Activated CD4-positive, alpha-beta T cell treated with anti-CD3 and anti-CD28 coated beads, Interleukin-2, amount 50 U/mL, for 4 hours (primary cell): ENCODE results near the gene ACVRL1.
"Not testable (repeated sequence)": the region's sequence is repeated elsewhere in the genome, so short reads cannot be mapped to it uniquely, and the experiment has no call there.

Experiments used
- DNase-seq, 2 experiments: peaks; one replicate each; pipeline ENCODE4 v3.0.0-alpha.2; 2020

The ACVRL1 gene

GRCh38 chr12:51874486-51874885 lies 32.8 kb upstream of the ACVRL1 start:
- DNase-seq: no peak

DNA sequence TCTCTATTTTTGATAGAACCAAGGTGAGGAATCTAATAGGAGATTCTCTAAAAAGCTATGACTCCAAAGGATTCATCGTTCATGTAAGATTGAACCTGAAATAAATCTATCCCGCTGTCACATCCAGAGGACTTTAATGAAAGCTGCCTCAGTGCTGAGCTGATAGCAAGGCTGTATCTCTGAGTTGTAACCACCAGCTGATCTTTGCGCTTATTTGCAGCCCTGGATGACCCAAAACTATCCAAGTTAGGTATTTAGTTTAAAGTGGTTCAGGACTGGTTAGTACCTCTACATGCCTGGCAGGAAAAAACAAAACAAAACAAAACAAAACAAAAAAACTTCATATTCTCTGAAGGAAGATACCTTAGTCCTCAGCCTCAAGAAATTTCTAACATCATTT lies 28.2 kb upstream of the ACVRL1 start:
- no peak for DNase-seq

GRCh38 chr12:51883295-51883694 lies 24.0 kb upstream of the ACVRL1 start:
- no peak for DNase-seq

DNA sequence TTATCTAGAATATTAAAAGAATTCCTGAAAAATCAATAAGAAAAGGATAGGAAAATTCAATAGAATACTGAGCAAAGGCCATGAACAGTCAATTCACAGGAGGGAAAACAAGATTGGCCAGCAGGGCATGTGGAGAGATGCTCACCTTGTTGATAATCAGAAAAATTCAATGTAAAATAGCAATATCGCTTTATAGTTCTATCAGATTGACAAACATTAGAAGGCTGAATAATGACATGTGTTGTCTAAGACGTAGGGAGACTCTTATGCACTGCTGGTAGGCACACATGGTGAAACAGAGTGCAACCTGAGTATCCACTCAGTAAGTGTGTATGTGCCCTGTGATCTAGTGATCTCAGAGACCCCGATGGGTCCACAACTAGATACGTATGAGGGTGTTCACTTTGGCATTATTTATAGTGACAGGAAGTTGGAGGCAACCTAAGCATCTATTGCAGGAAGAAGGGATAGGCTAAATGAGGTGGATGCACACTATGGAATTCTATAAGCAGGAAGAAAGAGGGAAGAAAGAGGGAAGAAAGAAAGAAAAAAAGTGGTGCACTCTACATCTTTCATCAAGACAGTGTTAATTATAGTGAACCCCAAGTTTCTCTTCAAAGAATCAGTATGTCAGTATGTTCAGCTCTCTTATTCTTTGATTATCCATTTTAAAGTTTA lies 23.2 kb upstream of the ACVRL1 start:
- DNase-seq: no peak

GRCh38 chr12:51884676-51885229 lies 22.6 kb upstream of the ACVRL1 start:
- DNase-seq: no peak

GRCh38 chr12:51885294-51886020 lies 21.8 kb upstream of the ACVRL1 start:
- DNase-seq: not testable (repeated sequence)

DNA sequence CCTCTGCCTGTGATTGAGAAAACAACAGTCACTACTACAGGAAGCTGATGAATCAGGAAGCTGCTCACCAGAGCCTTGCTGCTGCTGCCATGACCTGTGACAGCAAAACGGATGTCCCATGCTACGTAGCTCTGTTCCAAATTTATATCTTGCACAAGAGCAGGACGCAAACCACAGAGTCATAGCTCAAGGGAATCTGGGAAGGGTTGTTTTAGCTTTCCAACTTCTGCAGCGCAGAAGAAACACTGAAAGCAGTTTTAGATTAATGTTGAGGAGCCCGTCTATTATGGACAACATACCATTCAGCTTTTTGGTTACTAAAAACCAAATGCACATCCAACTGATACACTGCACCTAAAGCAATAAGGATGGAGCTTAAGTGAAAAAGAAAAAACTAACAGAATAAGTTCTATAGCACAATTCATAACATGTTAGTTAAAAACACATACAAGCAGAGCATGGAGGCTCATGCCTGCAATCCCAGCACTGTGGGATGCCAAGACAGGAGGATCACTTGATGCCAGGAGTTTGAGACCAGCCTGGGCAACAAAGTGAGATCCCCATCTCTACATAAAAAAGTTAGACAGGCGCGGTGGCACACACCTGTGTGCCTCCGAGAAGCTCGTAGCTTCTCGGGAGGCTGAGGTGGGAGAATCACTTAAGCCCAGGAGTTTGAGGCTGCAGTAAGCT lies 21.1 kb upstream of the ACVRL1 start:
- DNase-seq: peak in 1 of 2 experiments; percentile 19

DNA sequence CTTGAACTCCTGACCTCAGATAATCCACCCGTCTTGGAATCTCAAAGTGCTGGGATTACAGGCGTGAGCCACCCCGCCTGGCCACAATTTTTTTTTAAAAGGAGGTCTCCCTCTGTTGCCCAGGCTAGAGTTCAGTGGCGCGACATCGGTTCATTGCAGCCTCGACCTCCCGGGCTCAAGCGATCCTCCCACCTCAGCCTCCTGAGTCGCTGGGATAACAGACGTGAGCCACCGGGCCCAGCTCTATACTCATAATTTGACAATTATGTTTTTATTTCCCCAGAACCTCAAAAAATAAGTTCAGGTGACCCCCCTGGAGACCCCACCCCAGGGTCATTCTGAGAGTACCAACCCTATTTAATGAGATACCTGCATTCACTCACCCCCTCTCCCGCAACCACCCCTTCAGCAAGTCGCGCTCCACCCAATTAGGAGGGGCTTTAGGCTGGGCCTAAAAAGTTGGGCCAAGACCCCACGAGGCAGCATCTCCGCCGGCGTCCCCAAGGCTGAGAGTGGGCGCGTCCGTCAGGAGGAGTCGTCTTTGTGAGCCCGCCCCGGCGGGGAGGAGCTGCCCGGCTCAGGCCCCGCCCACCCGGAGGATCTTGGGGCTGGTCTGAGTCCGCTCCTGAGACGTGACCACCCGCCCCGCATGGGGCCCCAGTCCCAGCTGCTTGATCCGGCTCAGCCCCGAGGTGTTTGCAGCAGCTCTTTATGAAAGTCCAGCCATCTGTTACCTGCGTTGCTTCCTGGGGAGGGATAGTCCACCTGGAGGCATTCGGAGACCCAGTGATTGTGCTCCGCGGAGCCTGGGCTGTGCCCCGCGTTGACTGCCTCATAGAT lies 19.6 kb upstream of the ACVRL1 start, which contains the start of gene ANKRD33:
TSS of gene ANKRD33 (plus strand) at position 628 of the 840 bp plus-strand sequence. CDS start at position 712, 84 bp downstream.
- DNase-seq: no peak

DNA sequence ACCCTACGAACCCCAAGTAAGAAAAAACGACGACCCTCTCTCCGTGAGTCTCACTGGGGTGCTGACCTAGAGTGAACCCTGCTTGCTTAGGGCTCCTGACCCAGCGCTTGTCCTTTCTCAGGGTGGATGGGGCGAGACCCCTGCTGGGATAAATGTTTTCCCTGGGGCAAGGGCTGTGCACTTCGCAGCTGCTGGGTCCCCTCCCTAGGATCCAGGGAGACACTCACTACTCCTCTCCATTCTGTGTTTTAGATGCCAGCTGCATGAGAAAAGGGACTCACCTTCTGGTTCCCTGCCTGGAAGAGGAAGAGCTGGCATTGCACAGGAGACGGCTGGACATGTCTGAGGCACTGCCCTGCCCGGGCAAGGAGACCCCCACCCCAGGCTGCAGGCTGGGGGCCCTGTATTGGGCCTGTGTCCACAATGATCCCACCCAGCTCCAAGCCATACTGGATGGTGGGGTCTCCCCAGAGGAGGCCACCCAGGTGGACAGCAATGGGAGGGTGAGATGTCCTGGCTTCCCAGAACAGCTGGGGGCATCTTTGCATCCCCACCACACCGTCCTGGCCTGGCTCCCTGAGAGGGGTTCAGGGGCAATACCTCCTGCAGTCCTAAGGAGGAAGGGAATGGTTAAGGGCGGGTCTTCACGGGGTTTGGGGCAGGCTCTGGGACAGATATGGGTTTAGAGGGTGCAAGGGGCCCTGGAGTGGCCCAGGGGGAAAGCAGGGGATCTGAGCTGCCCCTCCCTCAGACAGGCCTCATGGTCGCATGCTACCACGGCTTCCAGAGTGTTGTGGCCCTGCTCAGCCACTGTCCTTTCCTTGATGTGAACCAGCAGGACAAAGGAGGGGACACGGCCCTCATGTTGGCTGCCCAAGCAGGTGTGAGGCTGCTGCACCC lies 18.7 kb upstream of the ACVRL1 start:
- no peak for DNase-seq

DNA sequence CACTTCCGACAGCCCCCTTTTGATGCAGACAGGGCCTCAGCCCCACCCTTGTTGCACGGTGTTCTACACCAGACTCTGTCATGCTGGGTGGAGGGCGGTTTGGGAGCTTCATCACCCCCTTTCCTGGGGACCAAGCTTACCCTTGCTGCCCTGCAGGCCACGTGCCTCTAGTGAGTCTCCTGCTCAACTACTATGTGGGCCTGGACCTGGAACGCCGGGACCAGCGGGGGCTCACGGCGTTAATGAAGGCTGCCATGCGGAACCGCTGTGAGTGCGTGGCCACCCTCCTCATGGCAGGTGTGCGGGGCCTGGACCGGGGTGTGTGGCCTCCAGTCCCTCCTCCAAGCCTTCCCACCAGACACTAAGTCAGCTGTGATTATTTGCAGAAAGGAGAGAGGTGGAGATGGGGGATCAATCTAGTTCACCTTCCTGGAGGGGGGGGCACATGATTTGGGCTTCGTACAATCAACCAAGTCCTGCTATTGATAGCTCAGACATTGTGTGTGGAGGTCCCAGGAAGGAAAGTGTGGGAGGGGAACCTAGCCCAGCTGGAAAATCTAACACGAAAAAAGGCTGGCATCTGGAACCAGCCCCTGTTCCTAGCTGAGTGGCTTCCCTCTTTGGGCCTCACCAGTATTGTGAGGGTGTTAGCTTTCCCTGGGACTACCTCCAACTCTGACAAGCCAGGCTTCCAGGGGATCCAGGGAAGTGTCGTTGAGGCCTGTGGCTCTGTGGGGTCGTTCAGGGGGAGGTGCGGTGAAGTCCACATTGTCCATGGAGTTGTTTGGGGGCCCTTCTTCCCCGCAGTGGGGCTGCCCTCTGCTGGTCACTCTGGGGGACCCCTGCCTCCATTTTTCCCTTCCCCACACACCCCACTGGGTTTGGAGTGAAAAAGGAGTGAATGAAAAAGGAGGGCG lies 17.8 kb upstream of the ACVRL1 start:
- DNase-seq: no peak

DNA sequence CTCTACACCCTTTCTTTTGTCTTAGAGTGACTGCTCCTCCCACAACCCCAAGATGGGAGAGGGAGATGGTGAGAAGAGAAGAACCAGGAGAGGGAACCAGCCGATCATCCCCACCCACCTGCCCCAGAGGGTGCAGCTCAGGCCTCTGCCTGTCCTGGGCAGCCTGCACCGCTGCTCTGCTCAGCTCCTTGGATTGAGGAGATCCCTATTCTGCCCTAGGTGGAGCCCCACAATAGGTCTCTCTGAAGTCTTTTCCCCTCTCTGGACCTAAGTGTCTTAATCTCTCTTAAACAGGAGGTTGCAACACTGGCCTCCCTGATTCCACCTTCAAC lies 17.2 kb upstream of the ACVRL1 start:
- DNase-seq: no peak

DNA sequence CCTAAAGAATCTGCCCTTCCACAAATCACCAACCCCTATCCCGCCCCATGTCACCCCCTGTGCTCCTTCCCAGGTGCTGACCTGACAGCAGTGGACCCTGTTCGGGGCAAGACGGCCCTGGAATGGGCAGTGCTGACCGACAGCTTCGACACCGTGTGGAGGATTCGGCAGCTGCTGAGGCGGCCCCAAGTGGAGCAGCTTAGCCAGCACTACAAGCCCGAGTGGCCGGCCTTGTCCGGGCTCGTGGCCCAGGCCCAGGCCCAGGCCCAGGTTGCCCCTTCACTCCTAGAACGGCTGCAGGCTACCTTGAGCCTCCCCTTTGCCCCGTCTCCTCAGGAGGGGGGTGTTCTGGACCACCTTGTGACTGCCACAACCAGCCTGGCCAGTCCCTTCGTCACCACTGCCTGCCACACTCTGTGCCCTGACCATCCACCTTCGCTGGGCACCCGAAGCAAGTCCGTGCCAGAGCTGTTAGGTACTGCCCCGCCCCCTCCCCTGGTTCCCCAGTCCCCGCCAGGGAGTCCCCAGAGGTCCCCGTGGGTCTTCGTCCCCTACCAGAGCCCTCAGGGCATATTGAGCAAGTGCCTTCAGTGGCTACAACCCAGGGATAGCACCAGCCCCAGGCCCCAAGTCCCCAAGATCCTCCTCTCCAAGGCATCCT lies 16.7 kb upstream of the ACVRL1 start:
- no peak for DNase-seq

DNA sequence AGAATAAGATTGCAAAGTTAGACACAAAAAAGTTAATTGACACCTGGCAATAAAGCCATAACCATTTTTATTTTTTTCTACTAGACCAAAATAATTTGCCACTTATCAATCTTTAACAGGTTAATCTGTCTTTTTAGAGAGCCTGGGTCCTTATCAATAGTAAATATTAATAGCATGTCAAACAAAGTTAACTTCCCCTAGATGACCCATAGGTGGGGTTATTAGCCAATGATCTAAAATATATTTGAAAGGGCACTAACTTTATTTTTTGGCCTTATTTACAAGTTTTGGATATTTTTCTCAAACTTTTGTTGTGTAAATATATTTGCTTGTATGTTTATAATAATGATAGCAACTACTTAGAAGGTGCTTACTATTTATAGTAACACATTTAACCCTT lies 15.5 kb upstream of the ACVRL1 start:
- no peak for DNase-seq

GRCh38 chr12:51893786-51894185 lies 13.5 kb upstream of the ACVRL1 start:
- DNase-seq: no peak

- DNase-seq: no peak
These were observed 11.7 kb upstream of the ACVRL1 start for GRCh38 chr12:51895378-51896135.

DNA sequence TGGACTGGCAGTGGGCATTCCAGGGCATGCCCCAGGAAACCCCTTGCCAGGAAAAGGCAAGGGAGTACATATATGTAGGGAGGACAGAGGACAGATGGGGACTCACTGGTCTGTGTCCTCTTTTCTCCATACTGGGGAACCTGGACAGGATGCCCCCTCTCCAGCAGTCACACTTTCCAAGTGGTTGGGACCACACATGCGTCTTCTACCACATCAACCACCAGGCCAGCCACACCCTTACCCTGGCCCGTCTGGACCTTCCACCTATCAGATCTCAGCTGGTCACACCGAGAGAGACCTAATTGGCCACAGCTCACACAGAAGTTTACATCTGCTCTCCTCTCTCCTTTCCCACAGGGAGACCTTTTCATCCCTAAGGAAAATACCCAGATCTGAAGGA lies 11.1 kb upstream of the ACVRL1 start:
- no peak for DNase-seq

GRCh38 chr12:51897181-51897580 lies 10.1 kb upstream of the ACVRL1 start:
- no peak for DNase-seq

DNA sequence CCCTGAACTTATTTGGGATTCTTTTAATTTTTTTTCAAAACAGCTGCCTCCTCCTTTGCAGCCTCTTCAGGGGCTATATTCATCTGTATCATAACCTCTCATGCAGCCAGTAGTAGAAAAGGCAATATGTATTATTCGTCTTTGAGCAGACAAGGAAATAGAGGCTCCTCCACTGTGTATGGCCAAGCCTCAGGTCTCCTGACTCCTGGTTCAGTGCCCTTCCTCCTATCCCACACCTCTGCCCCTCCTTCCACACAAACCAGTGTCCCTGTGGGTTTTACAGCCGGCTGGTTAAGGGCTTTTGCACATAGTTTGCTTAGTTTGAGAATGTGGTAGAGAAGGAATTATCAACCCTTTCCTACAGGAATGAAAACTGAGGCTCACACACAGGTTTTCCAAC lies 8.8 kb upstream of the ACVRL1 start:
- no peak for DNase-seq

- DNase-seq: no peak
These were observed 8.4 kb upstream of the ACVRL1 start for GRCh38 chr12:51898937-51899336.
